Activated CD8-positive, alpha-beta memory T cell treated with anti-CD3 and anti-CD28 coated beads, Interleukin-2, amount 50 U/mL, for 24 hours (primary cell): ENCODE measurements around the gene HES6.
A peak's percentile ranks its signal among the peaks of the same experiment; 100 is the strongest.

Source experiments
- DNase-seq: peaks from one replicate; pipeline ENCODE4 v3.0.0-alpha.2; 2020; ENCODE audit errors: extremely low read depth

HES6 gene

GRCh38 chr2:238235856-238236255 is 4.0 kb downstream of the HES6 start:
- DNase-seq, result no peak

GRCh38 chr2:238235331-238235732 is 4.5 kb downstream of the HES6 start:
- DNase-seq, result no peak

- no peak for DNase-seq
Measured at GRCh38 chr2:238233625-238234024, 6.2 kb downstream of the HES6 start.

GRCh38 chr2:238231809-238232208 is 8.0 kb downstream of the HES6 start:
- DNase-seq, result no peak

- DNase-seq, result peak; percentile 47
Measured at GRCh38 chr2:238231251-238231793, 8.5 kb downstream of the HES6 start.

GRCh38 chr2:238230699-238231098 is 9.1 kb downstream of the HES6 start:
- DNase-seq, result no peak

- DNase-seq, result no peak
Measured at GRCh38 chr2:238228700-238229099, 11.1 kb downstream of the HES6 start.

GRCh38 chr2:238227587-238228032 is 12.2 kb downstream of the HES6 start:
- no peak for DNase-seq

GRCh38 chr2:238226698-238227586 is 12.9 kb downstream of the HES6 start:
- no peak for DNase-seq

- DNase-seq, result no peak
Measured at GRCh38 chr2:238225911-238226697, 13.7 kb downstream of the HES6 start.

GRCh38 chr2:238225121-238225520 is 14.7 kb downstream of the HES6 start:
- DNase-seq, result no peak

GRCh38 chr2:238224356-238225035 is 15.3 kb downstream of the HES6 start:
- no peak for DNase-seq

GRCh38 chr2:238220892-238221521 is 18.8 kb downstream of the HES6 start:
- DNase-seq, result no peak

- DNase-seq, result no peak
Measured at GRCh38 chr2:238220274-238220891, 19.5 kb downstream of the HES6 start.

- DNase-seq, result no peak
Measured at GRCh38 chr2:238216651-238217184, 23.1 kb downstream of the HES6 start.

GRCh38 chr2:238207006-238207405 is 32.8 kb downstream of the HES6 start:
- no peak for DNase-seq

GRCh38 chr2:238203973-238204683 is 35.7 kb downstream of the HES6 start:
- DNase-seq, result no peak

GRCh38 chr2:238203094-238203972 is 36.5 kb downstream of the HES6 start, which contains the start of gene ILKAP:
ILKAP (minus strand) TSS chr2:238203695; CDS start chr2:238203553, 142 bp downstream.
- peak; percentile 58 for DNase-seq
